ENCODE results near the gene RRAS. TPM values are rescaled to one million over a fixed set of nuclear protein-coding genes. Genes with fewer than 3 reads are reported as not detected.

Gene RRAS
- total and polyA plus RNA-seq, 7 donors: 22.6 to 57.0 (median 48.4) TPM

DNA sequence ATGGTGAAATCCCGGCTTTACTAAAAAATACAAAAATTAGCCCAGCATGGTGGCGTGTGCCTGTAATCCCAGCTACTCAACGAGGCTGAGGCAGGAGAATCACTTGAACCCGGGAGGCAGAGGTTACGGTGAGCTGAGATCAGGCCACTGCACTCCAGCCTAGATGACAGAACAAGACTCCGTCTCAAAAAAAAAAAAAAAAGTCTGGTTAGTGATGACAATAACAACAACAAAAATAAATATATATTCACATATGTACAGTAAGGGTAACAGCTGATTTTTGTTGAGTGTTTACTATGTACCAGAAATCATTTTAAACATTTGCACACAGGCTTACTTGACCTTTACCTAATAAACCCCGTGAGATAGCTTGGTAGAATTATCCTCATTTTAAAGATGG is 23.0 kb downstream of the RRAS start:
- no peak for ATAC-seq
- intact Hi-C loops (cut with DNase I): no loop called here
- 91 to 97% (median 96%) methylated on average over 7 of the region's 7 CpGs for WGBS, 3 donors
- no peak overlapping the region for H3K27ac ChIP-seq
- DNase-seq: no peak
- no peak overlapping the region for H3K4me3 ChIP-seq
- no peaks in the 10 kb centered on the region for H3K9me3 ChIP-seq
- TF ChIP-seq, protein P1, sequence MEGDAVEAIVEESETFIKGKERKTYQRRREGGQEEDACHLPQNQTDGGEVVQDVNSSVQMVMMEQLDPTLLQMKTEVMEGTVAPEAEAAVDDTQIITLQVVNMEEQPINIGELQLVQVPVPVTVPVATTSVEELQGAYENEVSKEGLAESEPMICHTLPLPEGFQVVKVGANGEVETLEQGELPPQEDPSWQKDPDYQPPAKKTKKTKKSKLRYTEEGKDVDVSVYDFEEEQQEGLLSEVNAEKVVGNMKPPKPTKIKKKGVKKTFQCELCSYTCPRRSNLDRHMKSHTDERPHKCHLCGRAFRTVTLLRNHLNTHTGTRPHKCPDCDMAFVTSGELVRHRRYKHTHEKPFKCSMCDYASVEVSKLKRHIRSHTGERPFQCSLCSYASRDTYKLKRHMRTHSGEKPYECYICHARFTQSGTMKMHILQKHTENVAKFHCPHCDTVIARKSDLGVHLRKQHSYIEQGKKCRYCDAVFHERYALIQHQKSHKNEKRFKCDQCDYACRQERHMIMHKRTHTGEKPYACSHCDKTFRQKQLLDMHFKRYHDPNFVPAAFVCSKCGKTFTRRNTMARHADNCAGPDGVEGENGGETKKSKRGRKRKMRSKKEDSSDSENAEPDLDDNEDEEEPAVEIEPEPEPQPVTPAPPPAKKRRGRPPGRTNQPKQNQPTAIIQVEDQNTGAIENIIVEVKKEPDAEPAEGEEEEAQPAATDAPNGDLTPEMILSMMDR (IDR thresholded peaks at IDR 0.05): no peak
- peaks cover 0 to 59% of the 10 kb centered on the region in 2 donors for H3K36me3 ChIP-seq (ENCODE audit: insufficient read depth in 1 of 2, low read depth in 1 of 2)
- H3K27me3 ChIP-seq (ENCODE audit: insufficient read depth in 3 of 3, low read length in 2 of 3): no peaks in the 10 kb centered on the region
- peaks cover 7% of the 10 kb centered on the region for H3K4me1 ChIP-seq

DNA sequence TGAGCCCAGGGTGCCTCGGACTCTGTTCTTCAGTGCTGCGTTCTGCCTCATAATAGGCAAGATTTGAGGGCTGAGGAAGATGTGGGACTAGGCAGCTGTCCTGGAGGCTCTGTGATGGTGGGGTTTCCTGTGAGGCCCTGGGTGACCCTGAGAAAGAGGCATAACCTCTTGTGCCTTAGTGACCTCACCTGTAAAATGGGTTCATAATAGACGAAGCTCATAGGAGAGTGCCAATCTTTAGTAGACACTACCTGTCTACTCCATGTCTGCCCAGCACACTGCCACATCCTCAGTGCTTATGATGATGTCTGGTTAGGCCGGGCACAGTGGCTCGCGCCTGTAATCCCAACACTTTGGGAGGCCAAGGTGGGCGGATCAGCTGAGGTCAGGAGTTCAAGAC is 23.4 kb downstream of the RRAS start:
- DNase-seq: no peak

DNA sequence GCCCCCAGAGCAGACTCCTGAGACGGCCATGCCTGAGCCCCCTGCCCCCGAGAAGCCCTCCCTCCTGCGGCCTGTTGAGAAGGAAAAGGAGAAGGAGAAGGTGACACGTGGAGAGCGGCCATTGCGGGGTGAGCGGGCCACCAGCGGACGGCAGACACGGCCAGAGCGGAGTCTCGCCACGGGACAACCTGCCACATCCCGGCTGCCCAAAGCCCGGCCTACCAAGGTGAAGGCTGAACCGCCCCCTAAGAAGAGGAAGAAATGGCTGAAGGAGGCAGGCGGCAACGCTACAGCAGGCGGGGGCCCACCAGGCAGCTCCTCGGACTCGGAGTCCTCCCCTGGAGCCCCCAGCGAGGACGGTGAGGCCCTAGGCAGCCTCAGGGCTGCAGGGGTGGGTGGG is 24.1 kb downstream of the RRAS start:
- Histone ChIP-seq H3K4me1 (peaks cover 7% of the 10 kb centered on the region), H3K4me3 (no peak overlapping the region), H3K36me3 (ENCODE audit: insufficient read depth in 1 of 2, low read depth in 1 of 2) (peaks cover 0 to 51% of the 10 kb centered on the region in 2 donors), H3K27ac (no peak overlapping the region), H3K9me3 (no peaks in the 10 kb centered on the region), H3K27me3 (ENCODE audit: insufficient read depth in 3 of 3, low read length in 2 of 3) (no peaks in the 10 kb centered on the region)
- ATAC-seq (no peak), DNase-seq (no peak)
- 95 to 96% (median 95%) methylated on average over 21 to 23 of the region's 23 CpGs for WGBS, 3 donors
- intact Hi-C loops (cut with DNase I): no loop called here
- TF ChIP-seq, protein P1 (IDR thresholded peaks at IDR 0.05): no peak

More for the DNA sequence above, 23.4 kb downstream of the RRAS start:
- Histone ChIP-seq H3K27me3 (ENCODE audit: insufficient read depth in 3 of 3, low read length in 2 of 3) (no peaks in the 10 kb centered on the region), H3K4me1 (peaks cover 7% of the 10 kb centered on the region), H3K36me3 (ENCODE audit: insufficient read depth in 1 of 2, low read depth in 1 of 2) (peaks cover 0 to 55% of the 10 kb centered on the region in 2 donors), H3K9me3 (no peaks in the 10 kb centered on the region), H3K27ac (no peak overlapping the region), H3K4me3 (no peak overlapping the region)
- WGBS, 3 donors: 95 to 100% (median 97%) methylated on average over 7 of the region's 7 CpGs
- intact Hi-C loops (cut with DNase I): no loop called here
- TF ChIP-seq, protein P1 (IDR thresholded peaks at IDR 0.05): no peak
- ATAC-seq: no peak

DNA sequence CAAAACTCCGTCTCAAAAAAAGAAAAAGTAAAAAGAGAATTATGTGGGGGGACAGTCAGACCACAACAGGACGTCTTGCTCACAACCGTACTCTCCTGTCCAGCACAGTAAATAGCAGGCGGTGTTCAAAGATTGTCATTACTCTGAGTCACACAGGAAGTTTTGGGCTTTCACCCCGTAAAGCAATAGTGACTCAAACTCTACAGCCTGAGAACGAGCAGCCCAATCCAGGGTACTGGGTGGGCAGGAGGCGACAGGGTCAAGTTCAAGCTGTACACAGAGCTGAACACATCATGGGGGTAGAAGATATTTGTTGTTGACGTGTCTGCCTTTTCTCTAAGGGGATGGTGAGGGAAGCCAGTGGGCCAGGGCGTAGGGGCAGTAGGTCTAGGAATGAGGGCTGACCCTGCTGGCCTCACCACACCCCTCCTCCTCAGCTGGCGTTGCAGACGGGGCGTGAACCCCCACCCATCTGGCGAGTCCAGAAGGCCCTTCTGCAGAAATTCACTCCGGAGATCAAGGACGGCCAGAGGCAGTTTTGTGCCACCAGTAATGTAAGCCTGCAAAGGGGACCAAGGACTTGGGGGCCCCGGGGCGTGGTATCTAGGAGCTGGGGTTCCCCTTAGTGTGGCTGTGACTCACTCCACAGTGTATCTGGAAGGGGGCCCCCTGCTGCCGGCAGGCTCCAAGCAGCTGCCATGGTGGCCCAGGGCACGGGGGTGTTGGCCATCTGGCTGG is 25.7 kb downstream of the RRAS start:
- WGBS, 3 donors: 82 to 87% (median 84%) methylated on average over 19 of the region's 19 CpGs
- ATAC-seq (peak in 2 of 4 donors; percentile 13 to 15), DNase-seq (no peak)
- peaks cover 0 to 53% of the 10 kb centered on the region in 2 donors for H3K36me3 ChIP-seq (ENCODE audit: insufficient read depth in 1 of 2, low read depth in 1 of 2)
- H3K27me3 ChIP-seq (ENCODE audit: insufficient read depth in 3 of 3, low read length in 2 of 3): no peaks in the 10 kb centered on the region
- no peaks in the 10 kb centered on the region for H3K9me3 ChIP-seq
- TF ChIP-seq, protein P1 (IDR thresholded peaks at IDR 0.05): no peak
- no peak overlapping the region for H3K27ac ChIP-seq
- peaks cover 7% of the 10 kb centered on the region for H3K4me1 ChIP-seq
- H3K4me3 ChIP-seq: no peak overlapping the region
- intact Hi-C loops (cut with DNase I): no loop called here
